GM19023 (cell line): ENCODE data around the gene THSD7B.
"Not testable (repeated sequence)": the region's sequence is repeated elsewhere in the genome, so short reads cannot be mapped to it uniquely, and the experiment has no call there.

ENCODE experiments used
- ATAC-seq: cut with Tn5 transposase; IDR thresholded peaks from one replicate; pipeline ENCODE4 v1.9.1; 2021; ENCODE audit warnings: mild to moderate bottlenecking, moderate library complexity; ENCODE audit not compliant: unreplicated experiment

Gene THSD7B

GRCh38 chr2:136927156-136927555, 161.8 kb downstream of the THSD7B start:
- ATAC-seq = no peak

GRCh38 chr2:136929531-136929930, 164.2 kb downstream of the THSD7B start:
- no peak for ATAC-seq

GRCh38 chr2:136932700-136933099, 167.4 kb downstream of the THSD7B start:
- no peak for ATAC-seq

- no peak for ATAC-seq
Observed at GRCh38 chr2:136935119-136935518, 169.8 kb downstream of the THSD7B start.

- ATAC-seq = no peak
Observed at GRCh38 chr2:136956050-136956449, 190.7 kb downstream of the THSD7B start.

- no peak for ATAC-seq
Observed at GRCh38 chr2:136957044-136957443, 191.7 kb downstream of the THSD7B start.

- no peak for ATAC-seq
Observed at GRCh38 chr2:136962105-136962725, 196.9 kb downstream of the THSD7B start.

- ATAC-seq = no peak
Observed at GRCh38 chr2:136966485-136966884, 201.1 kb downstream of the THSD7B start.

GRCh38 chr2:136980303-136980702, 215.0 kb downstream of the THSD7B start:
- ATAC-seq = no peak

GRCh38 chr2:136981689-136982088, 216.3 kb downstream of the THSD7B start:
- ATAC-seq = not testable (repeated sequence)

- no peak for ATAC-seq
Observed at GRCh38 chr2:136985044-136985443, 219.7 kb downstream of the THSD7B start.

GRCh38 chr2:136986605-136987221, 221.4 kb downstream of the THSD7B start:
- no peak for ATAC-seq

- no peak for ATAC-seq
Observed at GRCh38 chr2:136990316-136990715, 225.0 kb downstream of the THSD7B start.

- ATAC-seq = no peak
Observed at GRCh38 chr2:136994793-136995192, 229.4 kb downstream of the THSD7B start.

- no peak for ATAC-seq
Observed at GRCh38 chr2:136997557-136997956, 232.2 kb downstream of the THSD7B start.

- no peak for ATAC-seq
Observed at GRCh38 chr2:137000811-137001210, 235.5 kb downstream of the THSD7B start.

GRCh38 chr2:137002896-137003295, 237.6 kb downstream of the THSD7B start:
- no peak for ATAC-seq

GRCh38 chr2:137005210-137005609, 239.9 kb downstream of the THSD7B start:
- no peak for ATAC-seq

GRCh38 chr2:137007938-137008337, 242.6 kb downstream of the THSD7B start:
- no peak for ATAC-seq

- no peak for ATAC-seq
Observed at GRCh38 chr2:137009953-137010352, 244.6 kb downstream of the THSD7B start.

- ATAC-seq = no peak
Observed at GRCh38 chr2:137020452-137021196, 255.3 kb downstream of the THSD7B start.

- ATAC-seq = no peak
Observed at GRCh38 chr2:137021763-137022162, 256.4 kb downstream of the THSD7B start.
